ENCODE measurements around the gene TERT.

TERT gene

GRCh38 chr5:1261643-1262042 is 33.2 kb downstream of the TERT start:
- no peak for DNase-seq (ENCODE audit: extremely low spot score)
- CTCF ChIA-PET = no interaction called here
- POLR2A ChIA-PET = interaction anchor here (0.6 kb wide), 1 partner anchor 65 kb away, joined by 3 read pairs; no protein-coding TSS in a partner anchor
- TF ChIP-seq CTBP1 (IDR thresholded peaks at IDR 0.05; ENCODE audit: borderline replicate concordance) = no peak
- TF ChIP-seq SUZ12 (IDR thresholded peaks at IDR 0.05) = no peak
- TF ChIP-seq LEF1 (IDR thresholded peaks at IDR 0.05; ENCODE audit: borderline replicate concordance) = no peak
- TF ChIP-seq BHLHE40 (IDR thresholded peaks at IDR 0.05; ENCODE audit: borderline replicate concordance) = no peak
- TF ChIP-seq, protein P1, sequence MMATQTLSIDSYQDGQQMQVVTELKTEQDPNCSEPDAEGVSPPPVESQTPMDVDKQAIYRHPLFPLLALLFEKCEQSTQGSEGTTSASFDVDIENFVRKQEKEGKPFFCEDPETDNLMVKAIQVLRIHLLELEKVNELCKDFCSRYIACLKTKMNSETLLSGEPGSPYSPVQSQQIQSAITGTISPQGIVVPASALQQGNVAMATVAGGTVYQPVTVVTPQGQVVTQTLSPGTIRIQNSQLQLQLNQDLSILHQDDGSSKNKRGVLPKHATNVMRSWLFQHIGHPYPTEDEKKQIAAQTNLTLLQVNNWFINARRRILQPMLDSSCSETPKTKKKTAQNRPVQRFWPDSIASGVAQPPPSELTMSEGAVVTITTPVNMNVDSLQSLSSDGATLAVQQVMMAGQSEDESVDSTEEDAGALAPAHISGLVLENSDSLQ (IDR thresholded peaks at IDR 0.05) = no peak
- TF ChIP-seq FOXK2 (IDR thresholded peaks at IDR 0.05) = no peak
- no peak for TF ChIP-seq SP1 (IDR thresholded peaks at IDR 0.05)
- no peak for TF ChIP-seq L3MBTL2 (conservative IDR thresholded peaks at IDR 0.05)
- TF ChIP-seq ZNF384 (IDR thresholded peaks at IDR 0.05) = no peak
- no peak for TF ChIP-seq ELF4 (IDR thresholded peaks at IDR 0.05)
- TF ChIP-seq TARDBP (IDR thresholded peaks at IDR 0.05) = no peak
- no peak for TF ChIP-seq NFRKB (IDR thresholded peaks at IDR 0.05)
- no peak for TF ChIP-seq FOXA1 (IDR thresholded peaks at IDR 0.05)
- no peak for TF ChIP-seq HDGF (IDR thresholded peaks at IDR 0.05; ENCODE audit: borderline replicate concordance)
- TF ChIP-seq ARNT (IDR thresholded peaks at IDR 0.05) = no peak
- no peak for TF ChIP-seq FOXM1 (IDR thresholded peaks at IDR 0.05; ENCODE audit: borderline replicate concordance)

DNA sequence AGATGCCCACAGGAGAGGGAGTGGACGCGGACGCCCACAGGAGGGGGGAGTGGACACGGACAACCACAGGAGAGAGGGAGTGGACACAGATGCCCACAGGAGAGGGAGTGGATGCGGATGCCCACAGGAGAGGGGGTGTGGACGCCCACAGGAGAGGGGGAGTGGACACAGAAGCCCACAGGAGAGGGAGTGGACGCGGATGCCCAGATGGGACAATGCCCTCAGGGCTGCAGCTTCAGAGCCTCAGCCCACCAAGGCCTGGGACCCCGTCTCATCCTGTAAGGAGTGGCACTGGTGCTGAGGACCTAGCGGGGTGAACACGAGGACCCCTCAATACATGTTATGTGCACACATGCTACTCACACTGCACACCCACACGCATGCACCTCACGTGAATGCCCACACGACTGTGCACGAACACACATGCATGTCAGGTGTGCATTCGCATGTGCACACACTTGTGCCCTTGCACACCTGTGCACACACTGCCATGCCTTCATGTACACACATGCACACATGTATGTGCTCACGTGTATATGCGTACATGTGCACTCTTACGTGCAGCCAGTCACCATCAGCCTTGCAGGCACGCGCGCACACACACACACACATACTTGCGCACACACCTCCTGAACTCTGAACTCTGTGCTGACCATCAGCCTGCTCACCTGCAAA is 34.9 kb downstream of the TERT start:
- TF ChIP-seq CTBP1 (IDR thresholded peaks at IDR 0.05; ENCODE audit: borderline replicate concordance) = no peak
- no peak for TF ChIP-seq ELF4 (IDR thresholded peaks at IDR 0.05)
- no peak for TF ChIP-seq FOXM1 (IDR thresholded peaks at IDR 0.05; ENCODE audit: borderline replicate concordance)
- TF ChIP-seq SP1 (IDR thresholded peaks at IDR 0.05) = no peak
- TF ChIP-seq LEF1 (IDR thresholded peaks at IDR 0.05; ENCODE audit: borderline replicate concordance) = no peak
- no peak for TF ChIP-seq ARNT (IDR thresholded peaks at IDR 0.05)
- TF ChIP-seq, protein P1 (IDR thresholded peaks at IDR 0.05) = no peak
- no peak for TF ChIP-seq HDGF (IDR thresholded peaks at IDR 0.05; ENCODE audit: borderline replicate concordance)
- TF ChIP-seq FOXK2 (IDR thresholded peaks at IDR 0.05) = no peak
- CTCF ChIA-PET = no interaction called here
- DNase-seq (ENCODE audit: extremely low spot score) = no peak
- POLR2A ChIA-PET = no interaction called here

DNA sequence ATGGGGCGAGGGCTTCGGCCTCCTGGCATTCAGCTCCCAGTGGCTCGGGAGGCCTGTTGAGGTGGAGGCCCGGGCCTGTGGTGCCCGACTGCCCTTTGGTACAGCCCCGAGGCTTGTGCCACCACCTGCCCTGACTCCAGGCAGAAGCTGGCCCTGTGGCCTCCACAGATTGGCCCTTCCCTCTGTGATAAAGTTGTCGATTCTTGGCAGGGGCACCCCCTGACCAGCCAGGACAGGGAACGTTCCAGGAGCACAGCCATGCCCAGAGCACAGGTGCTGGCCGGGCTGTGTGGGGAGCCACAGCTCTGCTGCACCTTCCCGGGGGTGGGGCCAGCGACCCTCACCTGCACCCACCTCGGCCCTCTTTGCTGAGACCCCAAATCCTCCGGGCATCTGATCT is 37.0 kb downstream of the TERT start:
- TF ChIP-seq SUZ12 (IDR thresholded peaks at IDR 0.05) = no peak
- no peak for TF ChIP-seq HDGF (IDR thresholded peaks at IDR 0.05; ENCODE audit: borderline replicate concordance)
- TF ChIP-seq FOXK2 (IDR thresholded peaks at IDR 0.05) = no peak
- TF ChIP-seq SP1 (IDR thresholded peaks at IDR 0.05) = no peak
- TF ChIP-seq BHLHE40 (IDR thresholded peaks at IDR 0.05; ENCODE audit: borderline replicate concordance) = no peak
- TF ChIP-seq FOXM1 (IDR thresholded peaks at IDR 0.05; ENCODE audit: borderline replicate concordance) = no peak
- TF ChIP-seq FOXA1 (IDR thresholded peaks at IDR 0.05) = no peak
- no peak for TF ChIP-seq TARDBP (IDR thresholded peaks at IDR 0.05)
- CTCF ChIA-PET = no interaction called here
- POLR2A ChIA-PET = no interaction called here
- DNase-seq (ENCODE audit: extremely low spot score) = no peak

- ChIA-PET POLR2A (no interaction called here), CTCF (no interaction called here)
- no peak for TF ChIP-seq CTBP1 (IDR thresholded peaks at IDR 0.05; ENCODE audit: borderline replicate concordance)
- TF ChIP-seq, protein P1 (IDR thresholded peaks at IDR 0.05) = no peak
- TF ChIP-seq NFRKB (IDR thresholded peaks at IDR 0.05) = no peak
- TF ChIP-seq HDGF (IDR thresholded peaks at IDR 0.05; ENCODE audit: borderline replicate concordance) = no peak
- TF ChIP-seq SUZ12 (IDR thresholded peaks at IDR 0.05) = no peak
- TF ChIP-seq TARDBP (IDR thresholded peaks at IDR 0.05) = no peak
- TF ChIP-seq SP1 (IDR thresholded peaks at IDR 0.05) = no peak
- no peak for TF ChIP-seq ARNT (IDR thresholded peaks at IDR 0.05)
- TF ChIP-seq LEF1 (IDR thresholded peaks at IDR 0.05; ENCODE audit: borderline replicate concordance) = no peak
- no peak for TF ChIP-seq FOXK2 (IDR thresholded peaks at IDR 0.05)
- TF ChIP-seq L3MBTL2 (conservative IDR thresholded peaks at IDR 0.05) = no peak
- TF ChIP-seq BHLHE40 (IDR thresholded peaks at IDR 0.05; ENCODE audit: borderline replicate concordance) = no peak
- no peak for TF ChIP-seq ZNF384 (IDR thresholded peaks at IDR 0.05)
- DNase-seq (ENCODE audit: extremely low spot score) = no peak
Observed at GRCh38 chr5:1257363-1257762, 37.5 kb downstream of the TERT start.

- DNase-seq (ENCODE audit: extremely low spot score) = no peak
- ChIA-PET CTCF (no interaction called here), POLR2A (no interaction called here)
- no peak for TF ChIP-seq SP1 (IDR thresholded peaks at IDR 0.05)
- no peak for TF ChIP-seq NFRKB (IDR thresholded peaks at IDR 0.05)
- no peak for TF ChIP-seq HDGF (IDR thresholded peaks at IDR 0.05; ENCODE audit: borderline replicate concordance)
- no peak for TF ChIP-seq FOXA1 (IDR thresholded peaks at IDR 0.05)
- TF ChIP-seq LEF1 (IDR thresholded peaks at IDR 0.05; ENCODE audit: borderline replicate concordance) = no peak
- TF ChIP-seq ZNF384 (IDR thresholded peaks at IDR 0.05) = no peak
- TF ChIP-seq ARNT (IDR thresholded peaks at IDR 0.05) = no peak
- no peak for TF ChIP-seq SUZ12 (IDR thresholded peaks at IDR 0.05)
- no peak for TF ChIP-seq CTBP1 (IDR thresholded peaks at IDR 0.05; ENCODE audit: borderline replicate concordance)
- TF ChIP-seq, protein P1 (IDR thresholded peaks at IDR 0.05) = no peak
Observed at GRCh38 chr5:1256776-1257175, 38.1 kb downstream of the TERT start.

Measured in HEK293T (cell line).